ENCODE measurements around the gene ASCL5.
A peak's percentile ranks its signal among the peaks of the same experiment; 100 is the strongest.

The ASCL5 gene

GRCh38 chr1:201122321-201122957 is 4.5 kb downstream of the ASCL5 start:
- no peaks in the 10 kb centered on the region for H3K36me3 ChIP-seq (ENCODE audit: insufficient read depth, low read length)
- DNase-seq (ENCODE audit: low read depth, low spot score), result no peak
- TF ChIP-seq EZH2 (IDR thresholded peaks at IDR 0.05), result no peak
- TF ChIP-seq FOXP2 (optimal IDR thresholded peaks at IDR 0.05; ENCODE audit: control extremely low read depth, extremely low read length, insufficient read depth), result no peak
- no peak for TF ChIP-seq POLR2AphosphoS5 (IDR thresholded peaks at IDR 0.05; ENCODE audit: borderline replicate concordance, low read depth, low read length)
- no peaks in the 10 kb centered on the region for H3K9me3 ChIP-seq (ENCODE audit: low read depth, low read length)
- H3K27ac ChIP-seq, result no peak overlapping the region
- H3K4me3 ChIP-seq, result no peak overlapping the region
- H3K9ac ChIP-seq (ENCODE audit: insufficient read length), result no peak overlapping the region

- no peaks in the 10 kb centered on the region for H3K36me3 ChIP-seq (ENCODE audit: insufficient read depth, low read length)
- no peak overlapping the region for H3K9ac ChIP-seq (ENCODE audit: insufficient read length)
- no peaks in the 10 kb centered on the region for H3K9me3 ChIP-seq (ENCODE audit: low read depth, low read length)
- H3K4me3 ChIP-seq, result no peak overlapping the region
- no peak overlapping the region for H3K27ac ChIP-seq
- TF ChIP-seq EZH2 (IDR thresholded peaks at IDR 0.05) (no peak), FOXP2 (optimal IDR thresholded peaks at IDR 0.05; ENCODE audit: control extremely low read depth, extremely low read length, insufficient read depth) (no peak), POLR2AphosphoS5 (IDR thresholded peaks at IDR 0.05; ENCODE audit: borderline replicate concordance, low read depth, low read length) (no peak)
- peak; percentile 8 for DNase-seq (ENCODE audit: low read depth, low spot score)
Measured at GRCh38 chr1:201119206-201120197, 7.5 kb downstream of the ASCL5 start.

- Histone ChIP-seq H3K9ac (ENCODE audit: insufficient read length) (no peak overlapping the region), H3K36me3 (ENCODE audit: insufficient read depth, low read length) (no peaks in the 10 kb centered on the region), H3K9me3 (ENCODE audit: low read depth, low read length) (no peaks in the 10 kb centered on the region), H3K27ac (no peak overlapping the region), H3K4me3 (no peak overlapping the region)
- no peak for TF ChIP-seq EZH2 (IDR thresholded peaks at IDR 0.05)
- TF ChIP-seq FOXP2 (optimal IDR thresholded peaks at IDR 0.05; ENCODE audit: control extremely low read depth, extremely low read length, insufficient read depth), result no peak
- no peak for TF ChIP-seq POLR2AphosphoS5 (IDR thresholded peaks at IDR 0.05; ENCODE audit: borderline replicate concordance, low read depth, low read length)
- DNase-seq (ENCODE audit: low read depth, low spot score), result no peak
Measured at GRCh38 chr1:201116091-201116490, 10.9 kb downstream of the ASCL5 start.

GRCh38 chr1:201115390-201115937 is 11.5 kb downstream of the ASCL5 start:
- H3K9me3 ChIP-seq (ENCODE audit: low read depth, low read length), result no peaks in the 10 kb centered on the region
- H3K9ac ChIP-seq (ENCODE audit: insufficient read length), result no peak overlapping the region
- no peaks in the 10 kb centered on the region for H3K36me3 ChIP-seq (ENCODE audit: insufficient read depth, low read length)
- no peak overlapping the region for H3K4me3 ChIP-seq
- H3K27ac ChIP-seq, result no peak overlapping the region
- no peak for DNase-seq (ENCODE audit: low read depth, low spot score)
- TF ChIP-seq POLR2AphosphoS5 (IDR thresholded peaks at IDR 0.05; ENCODE audit: borderline replicate concordance, low read depth, low read length), result no peak
- TF ChIP-seq EZH2 (IDR thresholded peaks at IDR 0.05), result no peak

- peak; percentile 55 for DNase-seq (ENCODE audit: low read depth, low spot score)
- TF ChIP-seq EZH2 (IDR thresholded peaks at IDR 0.05) (no peak), POLR2AphosphoS5 (IDR thresholded peaks at IDR 0.05; ENCODE audit: borderline replicate concordance, low read depth, low read length) (no peak), FOXP2 (optimal IDR thresholded peaks at IDR 0.05; ENCODE audit: control extremely low read depth, extremely low read length, insufficient read depth) (no peak)
- H3K4me3 ChIP-seq, result peak overlapping the region; percentile 82
Measured at GRCh38 chr1:201114245-201115131, 12.5 kb downstream of the ASCL5 start.

GRCh38 chr1:201113451-201114244 is 13.3 kb downstream of the ASCL5 start:
- Histone ChIP-seq H3K9ac (ENCODE audit: insufficient read length) (no peak overlapping the region), H3K4me3 (peak overlapping the region; percentile 82), H3K27ac (no peak overlapping the region), H3K9me3 (ENCODE audit: low read depth, low read length) (no peaks in the 10 kb centered on the region), H3K36me3 (ENCODE audit: insufficient read depth, low read length) (no peaks in the 10 kb centered on the region)
- no peak for DNase-seq (ENCODE audit: low read depth, low spot score)
- no peak for TF ChIP-seq POLR2AphosphoS5 (IDR thresholded peaks at IDR 0.05; ENCODE audit: borderline replicate concordance, low read depth, low read length)
- TF ChIP-seq EZH2 (IDR thresholded peaks at IDR 0.05), result no peak
- no peak for TF ChIP-seq FOXP2 (optimal IDR thresholded peaks at IDR 0.05; ENCODE audit: control extremely low read depth, extremely low read length, insufficient read depth)

More at GRCh38 chr1:201114245-201115131, 12.5 kb downstream of the ASCL5 start:
- H3K36me3 ChIP-seq (ENCODE audit: insufficient read depth, low read length), result no peaks in the 10 kb centered on the region
- no peak overlapping the region for H3K27ac ChIP-seq
- no peak overlapping the region for H3K9ac ChIP-seq (ENCODE audit: insufficient read length)
- H3K9me3 ChIP-seq (ENCODE audit: low read depth, low read length), result no peaks in the 10 kb centered on the region

- Histone ChIP-seq H3K4me3 (no peak overlapping the region), H3K9ac (ENCODE audit: insufficient read length) (no peak overlapping the region), H3K27ac (no peak overlapping the region), H3K36me3 (ENCODE audit: insufficient read depth, low read length) (no peaks in the 10 kb centered on the region), H3K9me3 (ENCODE audit: low read depth, low read length) (no peaks in the 10 kb centered on the region)
- DNase-seq (ENCODE audit: low read depth, low spot score), result no peak
- TF ChIP-seq EZH2 (IDR thresholded peaks at IDR 0.05) (no peak), POLR2AphosphoS5 (IDR thresholded peaks at IDR 0.05; ENCODE audit: borderline replicate concordance, low read depth, low read length) (no peak), FOXP2 (optimal IDR thresholded peaks at IDR 0.05; ENCODE audit: control extremely low read depth, extremely low read length, insufficient read depth) (no peak)
Measured at GRCh38 chr1:201112926-201113325, 14.1 kb downstream of the ASCL5 start.
